GM18511 (cell line): ENCODE measurements around the gene C1QA.
"Not testable (repeated sequence)": the region's sequence is repeated elsewhere in the genome, so short reads cannot be mapped to it uniquely, and the experiment has no call there.

Experiments used
- ATAC-seq: cut with Tn5 transposase; IDR thresholded peaks from one replicate; pipeline ENCODE4 v1.9.1; 2021; ENCODE audit warnings: mild to moderate bottlenecking, moderate library complexity; ENCODE audit not compliant: unreplicated experiment

The C1QA gene

GRCh38 chr1:22639286-22639685 lies 2.9 kb downstream of the C1QA start:
- no peak for ATAC-seq

- ATAC-seq = no peak
Observed at GRCh38 chr1:22641247-22641646, 4.8 kb downstream of the C1QA start.

GRCh38 chr1:22641906-22642636 lies 5.6 kb downstream of the C1QA start:
- ATAC-seq = no peak

GRCh38 chr1:22643381-22643780 lies 7.0 kb downstream of the C1QA start, which contains the start of gene C1QC:
Gene C1QC, plus strand, starts transcription at chr1:22643633. Its CDS starts 391 bp downstream, at chr1:22644024.
- ATAC-seq = no peak

- ATAC-seq = no peak
Observed at GRCh38 chr1:22643928-22644327, 7.5 kb downstream of the C1QA start.

- ATAC-seq = no peak
Observed at GRCh38 chr1:22645931-22646330, 9.5 kb downstream of the C1QA start.

GRCh38 chr1:22646384-22646783 lies 10.0 kb downstream of the C1QA start:
- ATAC-seq = no peak

- ATAC-seq = no peak
Observed at GRCh38 chr1:22650089-22650693, 13.8 kb downstream of the C1QA start.

- ATAC-seq = no peak
Observed at GRCh38 chr1:22651941-22652856, 15.8 kb downstream of the C1QA start.

GRCh38 chr1:22652881-22653316 lies 16.5 kb downstream of the C1QA start, which contains the start of gene C1QB:
Gene C1QB, plus strand, starts transcription at chr1:22653236. Its CDS starts 6,227 bp downstream, at chr1:22659463.
- ATAC-seq = no peak

GRCh38 chr1:22654692-22655091 lies 18.3 kb downstream of the C1QA start:
- no peak for ATAC-seq

GRCh38 chr1:22658385-22659163 lies 22.1 kb downstream of the C1QA start:
- ATAC-seq = no peak

- no peak for ATAC-seq
Observed at GRCh38 chr1:22660716-22661241, 24.4 kb downstream of the C1QA start.

GRCh38 chr1:22661880-22662279 lies 25.5 kb downstream of the C1QA start:
- no peak for ATAC-seq

GRCh38 chr1:22662318-22662717 lies 25.9 kb downstream of the C1QA start:
- no peak for ATAC-seq

GRCh38 chr1:22662986-22663408 lies 26.6 kb downstream of the C1QA start:
- ATAC-seq = no peak

- no peak for ATAC-seq
Observed at GRCh38 chr1:22665752-22666151, 29.3 kb downstream of the C1QA start.

GRCh38 chr1:22666412-22666811 lies 30.0 kb downstream of the C1QA start:
- no peak for ATAC-seq

- ATAC-seq = not testable (repeated sequence)
Observed at GRCh38 chr1:22668840-22669239, 32.4 kb downstream of the C1QA start.

GRCh38 chr1:22670352-22670975 lies 34.0 kb downstream of the C1QA start:
- no peak for ATAC-seq
